Spinal cord (tissue), 10 donors: ENCODE results near the gene CRYGS. TPM values are rescaled to one million over a fixed set of nuclear protein-coding genes. Genes with fewer than 3 reads are reported as not detected.

Experiments used
- DNase-seq, 6 donors: peaks; one replicate each; pipeline versions ENCODE4 v3.0.0 to v3.0.0-alpha.2; 2013 to 2015; ENCODE audit warnings: low spot score in 6 of 6, low read depth in 4 of 6
- H3K27ac ChIP-seq: one replicate; pipeline ENCODE4 v1.5.1; 2013; ENCODE audit warnings: low read depth, low read length, control low read depth
- H3K27me3 ChIP-seq: one replicate; pipeline ENCODE4 v1.6.1; 2013; ENCODE audit warnings: low read length; ENCODE audit not compliant: control insufficient read depth, insufficient read depth
- H3K36me3 ChIP-seq: one replicate; pipeline ENCODE4 v1.6.1; 2013; ENCODE audit warnings: low read length; ENCODE audit not compliant: control insufficient read depth, insufficient read depth
- H3K4me1 ChIP-seq: one replicate; pipeline ENCODE4 v1.6.1; 2013; ENCODE audit warnings: low read length; ENCODE audit not compliant: control insufficient read depth, insufficient read depth
- H3K4me3 ChIP-seq: one replicate; pipeline ENCODE4 v1.5.1; 2013; ENCODE audit warnings: low read depth, low read length, control low read depth
- H3K9me3 ChIP-seq: one replicate; pipeline ENCODE4 v1.6.1; 2013; ENCODE audit warnings: low read length; ENCODE audit not compliant: control insufficient read depth, insufficient read depth
- whole genome bisulfite sequencing: methylation state at CpG from one replicate; pipeline ENCODE4 v1.1.5; 2013; ENCODE audit warnings: missing lambda C conversion rate; ENCODE audit not compliant: insufficient coverage; 5-methylcytosine and 5-hydroxymethylcytosine counted together
- polyA plus RNA-seq, 2 donors: library from polyadenylated mRNA; unstranded; fragments of 120-200 nt; gene quantifications; one replicate each; pipeline ENCODE4 v1.2.1, GENCODE V29; 2013; ENCODE audit not compliant: insufficient read length in 2 of 2
- total RNA-seq, 2 donors: library from RNA; depleted of rRNA in 1 of 2; stranded (reverse); fragments of 120-200 nt in 1 of 2; fragments of >200 nt in 1 of 2; gene quantifications; one replicate each; pipeline versions ENCODE4 v1.2.3 to v1.2.4, GENCODE V29; 2013 to 2014
- donor health status: healthy.

CRYGS gene
- total and polyA plus RNA-seq, 4 donors = 1.4 to 9.8 (median 5.6) TPM

- DNase-seq = peak; percentile 84 to 97 (median 88)
- Histone ChIP-seq H3K36me3 (no peaks in the 10 kb centered on the region), H3K4me3 (peak within 1 kb of the TSS; percentile 99), H3K27me3 (no peaks in the 10 kb centered on the region), H3K4me1 (peaks cover 20% of the 10 kb centered on the region), H3K27ac (peak within 1 kb of the TSS; percentile 83), H3K9me3 (no peaks in the 10 kb centered on the region)
- WGBS = under 1% methylated on average over 66 of the region's 66 CpGs
Observed at GRCh38 chr3:186567072-186567921, 23.1 kb upstream of the CRYGS start, which contains the start of gene TBCCD1. Gene TBCCD1, minus strand, starts transcription at chr3:186567339. Its CDS starts 3,010 bp downstream, at chr3:186564329.

GRCh38 chr3:186566772-186567071 is 22.5 kb upstream of the CRYGS start:
- H3K27ac ChIP-seq = peak overlapping the region; percentile 81

GRCh38 chr3:186564586-186564985 is 20.4 kb upstream of the CRYGS start:
- peak in 1 of 6 donors; percentile 52 for DNase-seq
- Histone ChIP-seq H3K4me1 (peaks cover 13% of the 10 kb centered on the region), H3K36me3 (peaks cover 5% of the 10 kb centered on the region), H3K27ac (no peak overlapping the region), H3K27me3 (no peaks in the 10 kb centered on the region), H3K9me3 (no peaks in the 10 kb centered on the region), H3K4me3 (no peak overlapping the region)

More at GRCh38 chr3:186566772-186567071, 22.5 kb upstream of the CRYGS start:
- Histone ChIP-seq H3K4me1 (peaks cover 20% of the 10 kb centered on the region), H3K36me3 (peaks cover under 1% of the 10 kb centered on the region), H3K27me3 (no peaks in the 10 kb centered on the region), H3K4me3 (peak overlapping the region; percentile 99), H3K9me3 (no peaks in the 10 kb centered on the region)
- WGBS = 0% methylated on average over 14 of the region's 14 CpGs
- DNase-seq = peak in 1 of 6 donors; percentile 11

GRCh38 chr3:186552408-186553031 is 8.3 kb upstream of the CRYGS start:
- Histone ChIP-seq H3K4me3 (no peak overlapping the region), H3K27me3 (no peaks in the 10 kb centered on the region), H3K4me1 (no peaks in the 10 kb centered on the region), H3K36me3 (peaks cover 29% of the 10 kb centered on the region), H3K27ac (no peak overlapping the region), H3K9me3 (no peaks in the 10 kb centered on the region)
- no peak for DNase-seq
- 74% methylated on average over 3 of the region's 5 CpGs for WGBS

- Histone ChIP-seq H3K27me3 (no peaks in the 10 kb centered on the region), H3K4me1 (no peaks in the 10 kb centered on the region), H3K27ac (no peak overlapping the region), H3K4me3 (no peak overlapping the region), H3K9me3 (no peaks in the 10 kb centered on the region), H3K36me3 (peaks cover 34% of the 10 kb centered on the region)
- WGBS = 100% methylated on average over 2 of the region's 6 CpGs
- DNase-seq = peak in 1 of 6 donors; percentile 11
Observed at GRCh38 chr3:186551387-186551786, 7.2 kb upstream of the CRYGS start.

- DNase-seq = no peak
- H3K36me3 ChIP-seq = peaks cover 29% of the 10 kb centered on the region
- no CpG with 5 or more reads among the region's 3 CpGs for WGBS
Observed at GRCh38 chr3:186549497-186549896, 5.3 kb upstream of the CRYGS start.

GRCh38 chr3:186540835-186541226 is 3.3 kb downstream of the CRYGS start:
- Histone ChIP-seq H3K9me3 (no peaks in the 10 kb centered on the region), H3K36me3 (no peaks in the 10 kb centered on the region), H3K27ac (no peak overlapping the region), H3K4me1 (no peaks in the 10 kb centered on the region), H3K27me3 (no peaks in the 10 kb centered on the region), H3K4me3 (no peak overlapping the region)
- 0% methylated on average over 1 of the region's 2 CpGs for WGBS
- DNase-seq = no peak

More at GRCh38 chr3:186549497-186549896, 5.3 kb upstream of the CRYGS start:
- Histone ChIP-seq H3K4me1 (no peaks in the 10 kb centered on the region), H3K4me3 (no peak overlapping the region), H3K27ac (no peak overlapping the region), H3K27me3 (no peaks in the 10 kb centered on the region), H3K9me3 (no peaks in the 10 kb centered on the region)

GRCh38 chr3:186540221-186540834 is 3.9 kb downstream of the CRYGS start:
- Histone ChIP-seq H3K36me3 (no peaks in the 10 kb centered on the region), H3K4me1 (no peaks in the 10 kb centered on the region), H3K27me3 (no peaks in the 10 kb centered on the region), H3K4me3 (no peak overlapping the region), H3K9me3 (no peaks in the 10 kb centered on the region), H3K27ac (no peak overlapping the region)
- 13% methylated on average over 7 of the region's 8 CpGs for WGBS
- peak; percentile 60 to 96 (median 78) for DNase-seq

GRCh38 chr3:186538779-186539178 is 5.4 kb downstream of the CRYGS start:
- WGBS = 100% methylated on average over 1 of the region's 3 CpGs
- Histone ChIP-seq H3K4me3 (no peak overlapping the region), H3K27ac (no peak overlapping the region), H3K27me3 (no peaks in the 10 kb centered on the region), H3K4me1 (no peaks in the 10 kb centered on the region), H3K9me3 (no peaks in the 10 kb centered on the region), H3K36me3 (no peaks in the 10 kb centered on the region)
- no peak for DNase-seq
